Measurements from ENCODE around the gene PLA2G5.

DNA sequence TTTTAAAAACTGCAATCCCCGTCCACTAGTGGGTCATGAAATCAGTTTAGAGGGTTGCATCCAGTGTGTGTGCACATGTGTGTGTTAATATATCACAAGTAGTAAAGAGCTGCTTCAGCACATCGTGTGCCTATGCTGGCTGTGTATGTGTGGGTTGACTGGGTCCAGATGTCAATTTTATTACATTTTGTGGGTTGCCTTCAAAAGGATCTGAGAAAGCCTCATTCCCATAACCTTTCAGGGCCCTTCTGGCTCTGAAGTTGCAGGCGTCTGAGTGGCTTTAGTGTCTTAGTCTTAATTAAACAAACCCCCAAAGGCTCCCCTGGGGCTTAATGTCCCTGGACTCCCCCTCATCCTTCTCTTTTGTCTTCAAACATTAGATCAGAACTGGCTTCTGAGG, 29.5 kb downstream of the PLA2G5 start:
- TF ChIP-seq, protein P1, sequence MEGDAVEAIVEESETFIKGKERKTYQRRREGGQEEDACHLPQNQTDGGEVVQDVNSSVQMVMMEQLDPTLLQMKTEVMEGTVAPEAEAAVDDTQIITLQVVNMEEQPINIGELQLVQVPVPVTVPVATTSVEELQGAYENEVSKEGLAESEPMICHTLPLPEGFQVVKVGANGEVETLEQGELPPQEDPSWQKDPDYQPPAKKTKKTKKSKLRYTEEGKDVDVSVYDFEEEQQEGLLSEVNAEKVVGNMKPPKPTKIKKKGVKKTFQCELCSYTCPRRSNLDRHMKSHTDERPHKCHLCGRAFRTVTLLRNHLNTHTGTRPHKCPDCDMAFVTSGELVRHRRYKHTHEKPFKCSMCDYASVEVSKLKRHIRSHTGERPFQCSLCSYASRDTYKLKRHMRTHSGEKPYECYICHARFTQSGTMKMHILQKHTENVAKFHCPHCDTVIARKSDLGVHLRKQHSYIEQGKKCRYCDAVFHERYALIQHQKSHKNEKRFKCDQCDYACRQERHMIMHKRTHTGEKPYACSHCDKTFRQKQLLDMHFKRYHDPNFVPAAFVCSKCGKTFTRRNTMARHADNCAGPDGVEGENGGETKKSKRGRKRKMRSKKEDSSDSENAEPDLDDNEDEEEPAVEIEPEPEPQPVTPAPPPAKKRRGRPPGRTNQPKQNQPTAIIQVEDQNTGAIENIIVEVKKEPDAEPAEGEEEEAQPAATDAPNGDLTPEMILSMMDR (IDR thresholded peaks at IDR 0.05), result no peak
- TF ChIP-seq EP300 (IDR thresholded peaks at IDR 0.05), result no peak
